Suprapubic skin (tissue), 4 donors: Measurements from ENCODE around the gene TBC1D17.

Experiments
- CTCF ChIP-seq, 2 donors: fragments of 200-600 bp in 1 of 2; fragments of 450-650 bp in 1 of 2; sonication (generic) in 1 of 2; IDR thresholded peaks; one replicate each; pipeline ENCODE4 v1.5.1; 2016 to 2019; ENCODE audit warnings: antibody characterized with exemption in 2 of 2, mild to moderate bottlenecking in 1 of 2, moderate library complexity in 1 of 2
- EP300 ChIP-seq: sonication (generic); formaldehyde crosslinking; IDR thresholded peaks from one replicate; pipeline ENCODE4 v1.6.1; 2017; ENCODE audit warnings: antibody characterized with exemption
- POLR2AphosphoS5 ChIP-seq, 3 donors: sonication (generic); formaldehyde crosslinking; IDR thresholded peaks; one replicate each; pipeline ENCODE4 v1.6.1; 2017; ENCODE audit warnings: antibody characterized with exemption in 3 of 3

GRCh38 chr19:49851456-49852259 is 25.8 kb upstream of the TBC1D17 start:
- TF ChIP-seq CTCF (IDR thresholded peaks at IDR 0.05) (no peak), EP300 (no peak), POLR2AphosphoS5 (IDR thresholded peaks at IDR 0.05) (no peak)
